SU-DHL-6 (cell line): ENCODE data around the gene MTREX.

Experiments used
- EZH2phosphoT487 ChIP-seq: fragments of 200-600 bp; sonication (generic), shearing (Covaris generic); conservative IDR thresholded peaks from 2 replicates; pipeline ENCODE4 v1.6.1; 2018; ENCODE audit warnings: mild to moderate bottlenecking, antibody characterized with exemption, low read length, moderate library complexity, mixed read lengths
- TF ChIP-seq, protein P1 (sequence below): fragments of 200-600 bp; sonication (generic); IDR thresholded peaks from one replicate; pipeline ENCODE4 v1.5.1; 2017; ENCODE audit warnings: antibody characterized with exemption, mild to moderate bottlenecking, low read length, moderate library complexity; ENCODE audit not compliant: insufficient read depth, poor library complexity, severe bottlenecking

DNA sequence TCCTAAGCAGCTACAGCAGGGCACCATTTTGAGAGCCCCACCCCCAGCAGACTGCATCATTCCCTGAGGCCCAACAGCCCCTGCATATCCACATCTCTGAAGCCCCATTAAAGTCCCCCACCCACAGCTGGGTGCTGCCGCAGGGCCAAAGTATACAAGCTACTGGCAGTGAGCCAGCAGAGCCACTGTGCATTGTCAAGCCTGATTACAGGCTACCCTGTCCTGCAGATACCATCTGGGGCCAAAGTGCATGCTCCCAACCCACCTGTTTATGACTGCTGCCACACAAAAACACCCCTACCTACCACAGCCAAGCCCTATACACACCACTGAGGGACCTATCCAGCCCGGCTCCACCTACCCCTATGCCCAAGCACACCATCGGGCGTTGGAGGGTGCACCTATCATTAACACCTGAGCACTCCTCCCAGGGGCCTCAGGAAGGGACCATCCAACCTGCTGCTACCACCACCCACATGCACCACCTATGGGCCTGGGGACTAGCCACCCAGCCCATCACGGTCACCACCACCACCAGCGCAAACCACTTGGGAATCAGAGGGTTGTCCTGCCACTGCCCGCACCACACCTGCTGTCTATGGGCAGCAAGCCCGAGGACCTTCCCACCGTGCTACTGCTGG is 121.9 kb downstream of the MTREX start:
- TF ChIP-seq, protein P1, sequence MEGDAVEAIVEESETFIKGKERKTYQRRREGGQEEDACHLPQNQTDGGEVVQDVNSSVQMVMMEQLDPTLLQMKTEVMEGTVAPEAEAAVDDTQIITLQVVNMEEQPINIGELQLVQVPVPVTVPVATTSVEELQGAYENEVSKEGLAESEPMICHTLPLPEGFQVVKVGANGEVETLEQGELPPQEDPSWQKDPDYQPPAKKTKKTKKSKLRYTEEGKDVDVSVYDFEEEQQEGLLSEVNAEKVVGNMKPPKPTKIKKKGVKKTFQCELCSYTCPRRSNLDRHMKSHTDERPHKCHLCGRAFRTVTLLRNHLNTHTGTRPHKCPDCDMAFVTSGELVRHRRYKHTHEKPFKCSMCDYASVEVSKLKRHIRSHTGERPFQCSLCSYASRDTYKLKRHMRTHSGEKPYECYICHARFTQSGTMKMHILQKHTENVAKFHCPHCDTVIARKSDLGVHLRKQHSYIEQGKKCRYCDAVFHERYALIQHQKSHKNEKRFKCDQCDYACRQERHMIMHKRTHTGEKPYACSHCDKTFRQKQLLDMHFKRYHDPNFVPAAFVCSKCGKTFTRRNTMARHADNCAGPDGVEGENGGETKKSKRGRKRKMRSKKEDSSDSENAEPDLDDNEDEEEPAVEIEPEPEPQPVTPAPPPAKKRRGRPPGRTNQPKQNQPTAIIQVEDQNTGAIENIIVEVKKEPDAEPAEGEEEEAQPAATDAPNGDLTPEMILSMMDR: no peak
- no peak for TF ChIP-seq EZH2phosphoT487
